Upper lobe of left lung (tissue), 6 donors: ENCODE results near the gene TMUB1. TPM values are rescaled to one million over a fixed set of nuclear protein-coding genes. Genes with fewer than 3 reads are reported as not detected.

Source experiments
- ATAC-seq, 2 donors: fragments of 200-7000 bp; cut with Tn5 transposase; one replicate each; pipeline ENCODE4 v1.9.1; 2022; ENCODE audit warnings: mild to moderate bottlenecking in 2 of 2, moderate library complexity in 2 of 2; ENCODE audit not compliant: low FRiP score in 2 of 2
- DNase-seq, 2 donors: peaks; one replicate each; pipeline ENCODE4 v3.0.0-alpha.2; 2019 to 2020
- H3K27ac ChIP-seq, 4 donors: fragments of 200-600 bp; sonication (generic); one replicate each; pipeline ENCODE4 v1.5.1; 2016 to 2019
- H3K27me3 ChIP-seq, 4 donors: fragments of 200-600 bp; sonication (generic); one replicate each; pipeline ENCODE4 v1.5.1; 2017 to 2019
- H3K36me3 ChIP-seq, 4 donors: fragments of 200-600 bp; sonication (generic); one replicate each; pipeline ENCODE4 v1.5.1; 2016 to 2019
- H3K4me1 ChIP-seq, 4 donors: fragments of 200-600 bp; sonication (generic); one replicate each; pipeline ENCODE4 v1.5.1; 2018 to 2019
- H3K4me3 ChIP-seq, 4 donors: fragments of 200-600 bp; sonication (generic); one replicate each; pipeline ENCODE4 v1.5.1; 2017 to 2019; ENCODE audit warnings: mild to moderate bottlenecking in 2 of 4, moderate library complexity in 1 of 4
- H3K9me3 ChIP-seq, 4 donors: fragments of 200-600 bp; sonication (generic); one replicate each; pipeline ENCODE4 v1.5.1; 2018 to 2019
- EP300 ChIP-seq, 4 donors: sonication (generic); formaldehyde crosslinking; IDR thresholded peaks; one replicate each; pipeline ENCODE4 v1.5.1; 2017; ENCODE audit warnings: antibody characterized with exemption in 4 of 4, control low read depth in 2 of 4
- POLR2A ChIP-seq, 4 donors: fragments of 450-650 bp; IDR thresholded peaks; one replicate each; pipeline ENCODE4 v1.5.1; 2016 to 2017; ENCODE audit warnings: antibody characterized with exemption in 4 of 4, mild to moderate bottlenecking in 2 of 4
- POLR2AphosphoS5 ChIP-seq, 2 donors: sonication (generic); formaldehyde crosslinking; IDR thresholded peaks; one replicate each; pipeline ENCODE4 v1.5.1; 2017; ENCODE audit warnings: antibody characterized with exemption in 2 of 2
- WGBS, 2 donors: methylation state at CpG; one replicate each; pipeline ENCODE4 v1.1.5; 2017 to 2018; 5-methylcytosine and 5-hydroxymethylcytosine counted together
- total RNA-seq, 6 donors: library from RNA; depleted of rRNA in 4 of 6; stranded (reverse); fragments of >200 nt in 4 of 6; gene quantifications; one replicate each; pipeline versions ENCODE4 v1.1.0 to v1.2.1, GENCODE V29; 2016 to 2021
- TF ChIP-seq, protein P1 (sequence below), 6 experiments: fragments of 450-650 bp in 4 of 6; fragments of 200-600 bp in 2 of 6; sonication (generic) in 2 of 6; IDR thresholded peaks; one replicate each; pipeline ENCODE4 v1.5.1; 2016 to 2019; ENCODE audit warnings: antibody characterized with exemption in 6 of 6
- donor health status: DM: no; HTN: no; CAD: no; lungs with moderate emphysema.
- donor health status: DM: no; HTN: yes; CAD: no; lungs with severe emphysema.

The TMUB1 gene
- total RNA-seq, 6 donors from 2014 or later: 35.3 to 72.9 (median 51.6) TPM

DNA sequence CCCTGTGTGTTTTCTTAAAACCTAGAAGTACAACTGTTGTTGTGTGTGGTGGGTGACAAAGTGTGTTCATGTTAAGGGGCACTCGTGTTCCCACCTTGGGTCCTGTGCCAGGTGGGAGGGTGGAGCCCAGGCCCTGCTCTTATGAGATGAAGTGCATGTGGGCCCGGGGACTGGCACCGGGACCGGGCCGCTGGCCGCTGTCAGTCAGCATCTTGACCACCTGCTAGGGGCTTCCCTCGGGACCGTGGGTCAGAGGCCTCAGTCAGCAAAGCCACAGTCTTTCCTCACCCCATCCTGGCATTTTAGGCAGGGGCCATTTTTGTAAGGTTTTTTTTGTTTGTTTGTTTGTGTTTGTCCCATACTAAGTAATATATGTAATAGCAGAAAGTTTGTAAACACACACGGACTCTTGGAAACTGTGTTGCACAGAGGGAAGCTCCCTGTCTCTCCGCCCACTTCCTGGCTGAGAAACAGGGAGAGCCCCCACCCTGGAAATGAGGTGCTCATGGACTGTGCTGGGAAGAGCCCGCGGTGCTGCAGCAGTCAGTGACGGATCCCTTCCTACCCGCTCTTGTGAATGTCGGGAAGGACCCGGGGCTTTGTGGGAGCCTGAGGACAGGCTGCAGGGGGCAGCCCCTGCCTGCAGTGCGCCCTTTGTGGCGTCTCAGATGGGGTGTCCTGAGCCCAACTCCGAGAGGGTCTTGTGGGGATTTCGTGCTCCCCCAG, 16.4 kb upstream of the TMUB1 start:
- DNase-seq: peak in 1 of 2 donors; percentile 48
- Histone ChIP-seq H3K36me3 (peaks cover 0 to 6% (median under 1%) of the 10 kb centered on the region in 4 donors), H3K4me3 (no peak overlapping the region), H3K9me3 (no peaks in the 10 kb centered on the region), H3K4me1 (peaks cover 4 to 43% (median 21%) of the 10 kb centered on the region in 4 donors), H3K27me3 (no peaks in the 10 kb centered on the region), H3K27ac (peak overlapping the region in 3 of 4 donors; percentile 18 to 78 (median 48))
- 38 to 75% methylated on average over 3 to 20 of the region's 20 CpGs for WGBS, 2 donors
- TF ChIP-seq, protein P1, sequence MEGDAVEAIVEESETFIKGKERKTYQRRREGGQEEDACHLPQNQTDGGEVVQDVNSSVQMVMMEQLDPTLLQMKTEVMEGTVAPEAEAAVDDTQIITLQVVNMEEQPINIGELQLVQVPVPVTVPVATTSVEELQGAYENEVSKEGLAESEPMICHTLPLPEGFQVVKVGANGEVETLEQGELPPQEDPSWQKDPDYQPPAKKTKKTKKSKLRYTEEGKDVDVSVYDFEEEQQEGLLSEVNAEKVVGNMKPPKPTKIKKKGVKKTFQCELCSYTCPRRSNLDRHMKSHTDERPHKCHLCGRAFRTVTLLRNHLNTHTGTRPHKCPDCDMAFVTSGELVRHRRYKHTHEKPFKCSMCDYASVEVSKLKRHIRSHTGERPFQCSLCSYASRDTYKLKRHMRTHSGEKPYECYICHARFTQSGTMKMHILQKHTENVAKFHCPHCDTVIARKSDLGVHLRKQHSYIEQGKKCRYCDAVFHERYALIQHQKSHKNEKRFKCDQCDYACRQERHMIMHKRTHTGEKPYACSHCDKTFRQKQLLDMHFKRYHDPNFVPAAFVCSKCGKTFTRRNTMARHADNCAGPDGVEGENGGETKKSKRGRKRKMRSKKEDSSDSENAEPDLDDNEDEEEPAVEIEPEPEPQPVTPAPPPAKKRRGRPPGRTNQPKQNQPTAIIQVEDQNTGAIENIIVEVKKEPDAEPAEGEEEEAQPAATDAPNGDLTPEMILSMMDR (IDR thresholded peaks at IDR 0.05): no peak
- peak in 3 of 4 donors; percentile 42 to 90 (median 71) for TF ChIP-seq EP300 (IDR thresholded peaks at IDR 0.05)
- peak; percentile 70 to 89 for TF ChIP-seq POLR2AphosphoS5 (IDR thresholded peaks at IDR 0.05)
- no peak for TF ChIP-seq POLR2A (IDR thresholded peaks at IDR 0.05)
- ATAC-seq: peak; percentile 12 to 34

DNA sequence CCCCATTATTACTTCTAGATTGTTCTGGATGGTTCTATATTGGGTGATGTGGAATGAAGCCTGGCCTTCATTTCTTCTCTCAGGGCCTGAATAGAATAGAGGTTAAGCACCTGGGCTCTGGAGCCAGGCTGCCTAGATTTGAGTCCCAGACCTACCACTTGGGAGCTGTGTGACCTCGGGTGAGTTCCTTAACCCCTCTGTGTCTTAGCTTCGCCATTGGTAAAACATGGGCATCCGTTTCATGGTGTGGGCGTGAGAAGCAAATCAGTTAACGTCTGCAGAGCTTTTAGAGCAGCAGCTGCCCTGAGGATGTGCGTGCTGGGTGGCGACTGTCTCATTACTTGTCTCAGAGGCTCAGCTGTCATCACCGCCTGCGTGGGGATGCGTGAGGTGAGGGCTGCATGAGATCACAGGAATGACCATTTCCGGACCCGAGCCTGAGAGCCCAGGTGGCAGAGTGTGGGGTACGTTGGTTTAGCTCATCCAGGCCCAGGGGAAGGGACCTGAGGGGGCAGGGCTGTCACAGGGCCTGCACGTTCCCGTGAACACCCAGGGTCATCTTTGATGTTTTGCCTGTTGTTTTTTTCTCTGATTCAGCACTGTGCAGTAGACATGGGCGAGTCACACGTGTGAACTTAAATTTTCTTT, 12.7 kb upstream of the TMUB1 start:
- Histone ChIP-seq H3K27ac (peak overlapping the region in 1 of 4 donors; percentile 44), H3K4me3 (no peak overlapping the region), H3K36me3 (peaks cover 0 to 20% (median 2%) of the 10 kb centered on the region in 4 donors), H3K9me3 (no peaks in the 10 kb centered on the region), H3K4me1 (peaks cover 21 to 61% (median 38%) of the 10 kb centered on the region in 4 donors), H3K27me3 (no peaks in the 10 kb centered on the region)
- TF ChIP-seq POLR2AphosphoS5 (IDR thresholded peaks at IDR 0.05) (no peak), EP300 (IDR thresholded peaks at IDR 0.05) (no peak), POLR2A (IDR thresholded peaks at IDR 0.05) (no peak)
- TF ChIP-seq, protein P1 (IDR thresholded peaks at IDR 0.05): no peak
- no peak for DNase-seq
- ATAC-seq: no peak
- 80 to 86% methylated on average over 13 to 17 of the region's 17 CpGs for WGBS, 2 donors

DNA sequence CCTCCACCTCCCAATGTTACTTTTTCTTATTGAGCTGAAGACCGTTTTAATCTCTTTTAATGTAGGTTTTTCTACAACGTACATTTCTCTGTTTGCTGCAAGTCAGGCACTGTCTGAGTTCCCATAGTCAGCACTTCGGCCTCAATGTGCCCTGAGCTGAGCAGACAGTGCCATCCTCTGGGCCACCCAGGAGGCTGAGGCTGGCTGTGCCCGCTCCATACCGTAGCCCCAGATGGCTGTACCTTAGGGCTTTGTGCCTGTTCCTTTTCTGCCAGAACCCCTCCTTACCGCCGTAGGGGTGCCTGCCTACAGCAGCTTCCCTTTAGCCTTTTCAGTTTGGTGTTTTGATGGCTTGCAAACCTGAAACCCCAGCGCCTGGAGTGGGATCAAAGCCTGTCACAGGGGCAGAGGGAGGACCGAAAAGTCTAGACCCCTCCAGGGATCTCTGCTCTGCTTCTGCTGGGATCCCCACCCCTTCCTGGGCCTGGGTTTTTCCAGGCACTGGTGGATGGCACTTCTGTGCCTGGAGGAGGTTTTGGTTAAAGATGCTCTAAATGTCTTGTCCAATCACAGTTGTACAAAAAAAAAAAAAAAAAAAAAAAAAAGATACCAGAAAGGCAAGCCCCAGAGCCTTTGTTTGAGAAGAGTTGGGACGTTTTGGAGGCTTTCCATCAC, 12.0 kb upstream of the TMUB1 start:
- no peak for TF ChIP-seq POLR2AphosphoS5 (IDR thresholded peaks at IDR 0.05)
- TF ChIP-seq POLR2A (IDR thresholded peaks at IDR 0.05): no peak
- TF ChIP-seq, protein P1 (IDR thresholded peaks at IDR 0.05): no peak
- no peak for TF ChIP-seq EP300 (IDR thresholded peaks at IDR 0.05)
- H3K27me3 ChIP-seq: no peaks in the 10 kb centered on the region
- peaks cover 0 to 20% (median 2%) of the 10 kb centered on the region in 4 donors for H3K36me3 ChIP-seq
- H3K4me3 ChIP-seq: no peak overlapping the region
- peaks cover 26 to 61% (median 40%) of the 10 kb centered on the region in 4 donors for H3K4me1 ChIP-seq
- no peaks in the 10 kb centered on the region for H3K9me3 ChIP-seq
- DNase-seq (no peak), ATAC-seq (no peak)
- 69 to 74% methylated on average over 10 of the region's 10 CpGs for WGBS, 2 donors
- H3K27ac ChIP-seq: peak overlapping the region in 1 of 4 donors; percentile 44

DNA sequence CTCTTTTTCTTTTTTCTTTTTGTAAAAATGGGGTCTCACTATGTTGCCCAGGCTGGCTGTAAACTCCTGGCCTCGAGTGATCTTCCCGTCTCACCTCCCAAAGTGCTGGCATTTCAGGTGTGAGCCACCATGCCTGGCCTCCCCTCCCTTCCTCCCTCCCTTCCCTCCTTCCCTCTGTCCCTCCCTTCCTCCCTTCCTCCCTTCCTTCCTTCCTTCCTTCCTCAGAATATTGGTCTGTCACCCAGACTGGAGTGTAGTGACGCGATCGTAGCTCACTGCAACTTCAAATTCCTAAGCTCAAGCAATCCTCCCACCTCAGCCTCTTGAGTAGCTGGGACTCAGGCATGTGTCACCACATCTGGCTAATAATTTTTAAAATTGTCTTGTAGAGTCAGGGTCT, 11.4 kb upstream of the TMUB1 start:
- Histone ChIP-seq H3K27me3 (no peaks in the 10 kb centered on the region), H3K27ac (peak overlapping the region in 1 of 4 donors; percentile 44), H3K9me3 (no peaks in the 10 kb centered on the region), H3K4me3 (no peak overlapping the region), H3K36me3 (peaks cover 0 to 20% (median 2%) of the 10 kb centered on the region in 4 donors), H3K4me1 (peaks cover 32 to 61% (median 45%) of the 10 kb centered on the region in 4 donors)
- DNase-seq: no peak
- no peak for TF ChIP-seq POLR2A (IDR thresholded peaks at IDR 0.05)
- TF ChIP-seq, protein P1 (IDR thresholded peaks at IDR 0.05): no peak
- no peak for TF ChIP-seq POLR2AphosphoS5 (IDR thresholded peaks at IDR 0.05)
- no peak for TF ChIP-seq EP300 (IDR thresholded peaks at IDR 0.05)
- 56 to 75% methylated on average over 5 of the region's 5 CpGs for WGBS, 2 donors
- no peak for ATAC-seq
